T1000 (cell line): ENCODE measurements around the gene PLA2G4B.

Experiments
- DNase-seq: peaks from one replicate; lab custom pipeline; 2025; ENCODE audit warnings: mixed read lengths; lab: John Stamatoyannopoulos, UW

The PLA2G4B gene

GRCh38 chr15:41806291-41807181 lies 32.1 kb upstream of the PLA2G4B start:
- DNase-seq, result no peak

- no peak for DNase-seq
These were observed 29.5 kb upstream of the PLA2G4B start for GRCh38 chr15:41809121-41809520.

DNA sequence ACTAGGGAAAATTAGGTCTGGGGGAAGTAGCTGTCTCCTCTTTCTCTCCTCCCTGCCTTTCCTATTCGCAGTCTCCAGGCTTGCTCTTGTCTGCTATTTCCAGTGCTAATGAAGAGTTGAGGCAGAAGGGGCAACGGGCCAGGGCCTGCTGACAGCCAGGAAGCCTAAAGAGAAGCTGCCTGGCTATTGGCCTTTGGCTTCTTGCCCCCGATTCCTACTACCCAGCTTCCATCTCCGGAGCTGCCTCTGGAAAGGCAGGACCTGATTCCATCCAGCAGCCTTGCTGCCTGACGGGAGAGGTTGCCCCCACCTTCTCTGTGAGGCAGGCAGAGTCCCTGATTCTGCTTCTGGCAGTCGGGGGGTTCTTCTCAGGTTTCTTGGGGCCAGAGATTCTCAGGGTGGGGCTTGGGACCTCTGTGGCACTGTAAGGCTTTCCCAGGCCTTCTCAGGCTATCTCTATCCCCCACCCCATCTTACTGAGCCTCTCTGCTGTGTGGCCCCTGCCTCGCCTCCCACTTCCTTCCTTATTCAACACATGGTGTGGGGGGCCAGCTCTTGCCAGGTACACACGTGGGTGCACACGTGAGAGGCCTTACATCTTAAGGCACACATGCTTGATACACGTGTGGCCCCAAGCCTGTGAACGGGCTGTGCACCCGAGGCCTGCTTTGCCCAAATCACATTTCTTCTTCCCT lies 29.0 kb upstream of the PLA2G4B start:
- DNase-seq, result no peak

GRCh38 chr15:41810651-41811431 lies 27.8 kb upstream of the PLA2G4B start:
- DNase-seq, result no peak

DNA sequence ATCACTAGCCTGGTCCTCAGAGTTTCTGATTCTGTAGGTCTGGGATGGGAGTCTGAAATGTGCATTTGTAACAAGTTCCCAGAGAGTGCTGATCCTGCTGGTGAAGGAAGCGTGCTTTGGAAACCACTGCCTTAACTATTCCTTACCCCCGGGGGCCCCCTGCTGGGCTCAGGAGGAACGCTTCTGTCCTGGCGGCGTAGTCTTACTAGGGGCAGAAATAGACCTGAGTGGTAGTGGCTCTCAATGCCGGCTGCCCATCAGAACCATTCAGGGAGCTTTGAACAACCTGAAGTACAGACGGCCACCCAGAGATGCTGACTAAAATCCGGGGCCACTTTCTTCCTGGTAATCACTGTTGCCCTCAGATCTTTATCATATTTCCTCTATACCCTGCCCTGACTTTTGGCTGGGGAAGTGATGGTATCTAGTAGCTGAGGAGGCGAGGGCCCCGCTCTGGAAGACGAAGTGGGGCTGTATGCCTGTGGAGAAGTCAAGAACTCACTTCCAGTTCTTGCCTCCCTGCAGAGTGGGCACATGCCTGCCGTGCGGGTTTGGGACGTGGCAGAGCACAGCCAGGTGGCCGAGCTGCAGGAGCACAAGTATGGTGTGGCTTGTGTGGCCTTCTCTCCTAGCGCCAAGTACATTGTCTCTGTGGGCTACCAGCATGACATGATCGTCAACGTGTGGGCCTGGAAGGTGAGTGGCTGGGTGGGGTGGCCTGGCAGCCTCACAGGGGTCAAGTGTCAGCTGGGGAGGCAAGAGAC lies 27.0 kb upstream of the PLA2G4B start:
- peak; percentile 66 for DNase-seq

GRCh38 chr15:41812820-41813375 lies 25.7 kb upstream of the PLA2G4B start:
- no peak for DNase-seq

- no peak for DNase-seq
These were observed 25.2 kb upstream of the PLA2G4B start for GRCh38 chr15:41813426-41813825.

- DNase-seq, result no peak
These were observed 24.1 kb upstream of the PLA2G4B start for GRCh38 chr15:41814534-41814933.

GRCh38 chr15:41816788-41817187 lies 21.9 kb upstream of the PLA2G4B start:
- DNase-seq, result no peak

- no peak for DNase-seq
These were observed 21.3 kb upstream of the PLA2G4B start for GRCh38 chr15:41817327-41817726.

- no peak for DNase-seq
These were observed 20.9 kb upstream of the PLA2G4B start for GRCh38 chr15:41817781-41818180.

GRCh38 chr15:41819455-41820050 lies 19.1 kb upstream of the PLA2G4B start:
- no peak for DNase-seq

DNA sequence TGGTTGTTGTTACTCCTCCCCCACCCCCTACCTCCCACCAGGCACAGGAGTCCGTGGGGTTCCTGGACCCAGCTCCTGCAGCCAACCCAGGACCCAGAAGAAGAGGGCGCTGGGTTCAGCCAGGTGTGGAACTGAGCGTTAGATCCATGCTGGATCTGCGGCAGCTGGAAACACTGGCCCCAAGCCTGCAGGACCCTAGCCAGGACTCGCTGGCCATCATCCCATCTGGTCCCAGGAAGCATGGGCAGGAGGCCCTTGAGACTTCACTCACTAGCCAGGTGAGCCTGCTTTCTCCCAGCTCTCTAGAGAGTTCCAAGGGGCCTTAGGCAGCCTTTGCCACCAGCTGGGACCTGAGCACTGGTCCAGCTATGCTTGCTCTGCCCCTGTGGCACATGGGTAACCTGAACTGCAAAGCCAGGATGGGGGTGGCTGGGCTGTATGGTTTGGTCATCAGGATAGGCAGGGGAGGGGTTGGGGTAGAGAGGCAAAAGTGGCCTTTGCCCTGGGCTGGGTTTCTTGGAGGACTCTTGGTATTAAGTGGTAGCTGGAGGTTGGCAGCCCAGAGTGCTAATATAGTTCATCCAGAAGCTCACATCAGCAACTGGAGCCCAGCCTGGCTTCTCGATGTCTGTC lies 17.7 kb upstream of the PLA2G4B start:
- DNase-seq, result no peak

- no peak for DNase-seq
These were observed 16.8 kb upstream of the PLA2G4B start for GRCh38 chr15:41821831-41822230.

DNA sequence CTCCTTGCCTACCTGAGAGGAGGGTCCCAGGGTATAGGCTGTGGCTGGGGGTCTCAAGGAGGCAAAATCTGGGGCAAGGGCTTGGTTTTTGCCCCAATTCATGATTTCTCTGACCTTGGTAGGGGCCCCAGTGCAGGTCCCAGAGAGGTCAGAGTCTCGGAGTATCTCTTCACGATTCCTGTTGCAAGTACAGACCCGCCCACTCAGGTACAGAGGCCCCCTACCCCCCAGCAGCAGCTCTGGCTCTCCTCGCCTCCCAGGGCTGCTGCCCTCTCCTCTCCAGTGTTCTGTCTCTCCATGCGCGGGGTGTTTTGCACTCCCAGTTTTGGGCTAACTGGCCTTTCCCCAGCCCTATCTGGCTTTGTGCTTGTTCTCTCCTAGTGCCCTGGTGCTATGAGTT lies 16.2 kb upstream of the PLA2G4B start:
- no peak for DNase-seq

GRCh38 chr15:41822957-41823356 lies 15.7 kb upstream of the PLA2G4B start:
- no peak for DNase-seq

DNA sequence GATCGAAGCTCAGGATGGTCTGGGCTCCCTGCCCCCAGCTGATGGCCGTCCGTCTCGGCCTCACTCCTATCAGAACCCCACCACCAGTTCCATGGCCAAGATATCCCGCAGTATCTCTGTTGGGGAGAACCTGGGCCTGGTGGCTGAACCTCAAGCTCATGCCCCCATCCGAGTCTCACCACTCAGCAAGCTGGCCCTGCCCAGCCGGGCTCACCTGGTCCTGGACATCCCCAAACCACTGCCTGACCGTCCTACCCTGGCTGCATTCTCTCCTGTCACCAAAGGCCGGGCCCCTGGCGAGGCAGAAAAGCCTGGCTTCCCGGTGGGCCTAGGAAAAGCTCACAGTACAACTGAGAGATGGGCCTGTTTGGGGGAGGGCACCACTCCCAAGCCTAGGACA lies 15.1 kb upstream of the PLA2G4B start:
- no peak for DNase-seq

DNA sequence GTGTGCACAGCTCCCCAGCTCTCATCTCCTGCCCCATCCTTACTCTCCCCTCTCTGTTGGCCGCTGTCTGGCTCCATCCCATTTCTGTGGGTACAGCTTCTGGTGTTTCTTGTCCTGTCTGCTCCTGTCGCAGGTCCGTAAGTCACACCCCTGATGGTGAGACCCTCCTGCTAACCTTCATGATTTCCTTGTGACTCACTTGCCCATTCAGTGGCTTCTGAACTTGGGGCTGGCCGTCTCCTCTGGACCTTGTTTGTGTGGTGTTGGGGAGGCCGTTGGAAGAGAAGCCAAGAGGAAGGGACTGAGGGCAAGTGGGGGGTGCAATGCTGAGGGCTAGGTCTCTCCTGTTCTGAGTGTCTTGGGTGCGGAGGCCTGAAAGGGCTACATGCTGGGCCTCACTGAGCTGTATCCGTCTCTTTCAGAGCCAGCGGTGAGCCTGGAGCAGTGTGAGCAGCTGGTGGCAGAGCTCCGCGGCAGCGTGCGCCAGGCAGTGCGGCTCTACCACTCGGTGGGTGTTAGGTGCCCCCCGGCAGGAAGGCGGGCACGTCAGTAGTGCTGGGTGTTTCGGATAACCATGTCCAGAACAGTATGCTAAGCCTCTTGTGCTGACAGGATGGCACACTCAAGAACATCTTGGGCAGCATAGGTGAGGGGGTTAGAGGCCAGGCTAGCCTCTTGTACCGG lies 14.4 kb upstream of the PLA2G4B start:
- no peak for DNase-seq

- DNase-seq, result no peak
These were observed 13.5 kb upstream of the PLA2G4B start for GRCh38 chr15:41825145-41825544.
